Sigmoid colon (tissue), 7 donors: Measurements from ENCODE around the gene OR52H1. TPM values are rescaled to one million over a fixed set of nuclear protein-coding genes. Genes with fewer than 3 reads are reported as not detected.

ENCODE experiments used
- DNase-seq: peaks from one replicate; pipeline ENCODE4 v3.0.0-alpha.2; 2019
- H3K27ac ChIP-seq, 4 donors: fragments of 200-600 bp; sonication (generic); one replicate each; pipeline ENCODE4 v1.5.1; 2016 to 2019; ENCODE audit warnings: mild to moderate bottlenecking in 1 of 4
- H3K27me3 ChIP-seq, 3 donors: fragments of 200-600 bp; sonication (generic); one replicate each; pipeline ENCODE4 v1.5.1; 2019; ENCODE audit warnings: mild to moderate bottlenecking in 1 of 3
- H3K36me3 ChIP-seq, 4 donors: fragments of 200-600 bp; sonication (generic); one replicate each; pipeline ENCODE4 v1.5.1; 2016 to 2019
- H3K4me1 ChIP-seq, 4 donors: fragments of 200-600 bp; sonication (generic); one replicate each; pipeline ENCODE4 v1.5.1; 2017 to 2019
- H3K4me3 ChIP-seq, 4 donors: fragments of 200-600 bp; sonication (generic); one replicate each; pipeline ENCODE4 v1.5.1; 2017 to 2019; ENCODE audit warnings: mild to moderate bottlenecking in 2 of 4, moderate library complexity in 1 of 4
- H3K9me3 ChIP-seq, 4 donors: fragments of 200-600 bp in 3 of 4; sonication (generic) in 3 of 4; one replicate each; pipeline versions ENCODE4 v1.5.1 to v1.6.1; 2013 to 2019
- CTCF ChIP-seq, 4 experiments: fragments of 450-650 bp in 3 of 4; fragments of 200-600 bp in 1 of 4; IDR thresholded peaks; one replicate each; pipeline ENCODE4 v1.5.1; 2016 to 2019; ENCODE audit warnings: antibody characterized with exemption in 4 of 4, mild to moderate bottlenecking in 3 of 4, moderate library complexity in 2 of 4
- EP300 ChIP-seq, 4 donors: sonication (generic); formaldehyde crosslinking; IDR thresholded peaks; one replicate each; pipeline ENCODE4 v1.6.1; 2017; ENCODE audit warnings: antibody characterized with exemption in 4 of 4
- POLR2A ChIP-seq, 2 donors: fragments of 450-650 bp; IDR thresholded peaks; one replicate each; pipeline ENCODE4 v1.6.1; 2016; ENCODE audit warnings: antibody characterized with exemption in 2 of 2, mild to moderate bottlenecking in 2 of 2, moderate library complexity in 2 of 2
- POLR2AphosphoS5 ChIP-seq, 4 donors: sonication (generic); formaldehyde crosslinking; IDR thresholded peaks; one replicate each; pipeline ENCODE4 v1.6.1; 2017; ENCODE audit warnings: antibody characterized with exemption in 4 of 4
- WGBS, 2 donors: extraction: QIAGEN DNeasy Blood & Tissue Kit; methylation state at CpG; one replicate each; pipeline ENCODE4 v1.1.7; 2013; 5-methylcytosine and 5-hydroxymethylcytosine counted together
- intact Hi-C: fragments of 100-400 bp; cut with DNase I; formaldehyde crosslinking; loops from one replicate; pipeline ENCODE4 v1.15.1; 2023
- polyA plus RNA-seq, 3 donors: library from polyadenylated mRNA; stranded (reverse); fragments of 200-250 nt; gene quantifications; one replicate each; pipeline ENCODE4 v1.2.3, GENCODE V29; 2013
- total RNA-seq, 4 donors: library from RNA; depleted of rRNA; stranded (reverse); fragments of >200 nt; gene quantifications; one replicate each; pipeline ENCODE4 v1.1.0, GENCODE V29; 2016
- donor health status: healthy with polysubstance abuse.
- donor health status: Bipolar disorder and iron deficiency.
- donor health status: healthy.

The OR52H1 gene
- total and polyA plus RNA-seq, 7 donors, result 0.09 to 3.0 (median 1.6) TPM; not detected in 3

GRCh38 chr11:5505363-5506048 lies 42.8 kb downstream of the OR52H1 start:
- intact Hi-C loops, result no loop called here
- H3K27me3 ChIP-seq, result no peaks in the 10 kb centered on the region
- H3K9me3 ChIP-seq, result no peaks in the 10 kb centered on the region
- 85 to 91% methylated on average over 9 of the region's 9 CpGs for WGBS, 2 donors
- no peak for TF ChIP-seq POLR2AphosphoS5 (IDR thresholded peaks at IDR 0.05)
- no peak for TF ChIP-seq CTCF (IDR thresholded peaks at IDR 0.05)
- no peak for TF ChIP-seq EP300 (IDR thresholded peaks at IDR 0.05)
- TF ChIP-seq POLR2A (IDR thresholded peaks at IDR 0.05), result no peak
- no peak overlapping the region for H3K27ac ChIP-seq
- H3K4me3 ChIP-seq, result no peak overlapping the region
- H3K4me1 ChIP-seq, result no peaks in the 10 kb centered on the region
- DNase-seq, result no peak
- H3K36me3 ChIP-seq, result no peaks in the 10 kb centered on the region

GRCh38 chr11:5504403-5504921 lies 43.9 kb downstream of the OR52H1 start:
- Histone ChIP-seq H3K27ac (no peak overlapping the region), H3K4me3 (no peak overlapping the region), H3K27me3 (no peaks in the 10 kb centered on the region), H3K36me3 (no peaks in the 10 kb centered on the region), H3K4me1 (no peaks in the 10 kb centered on the region), H3K9me3 (no peaks in the 10 kb centered on the region)
- TF ChIP-seq CTCF (IDR thresholded peaks at IDR 0.05), result no peak
- no peak for TF ChIP-seq EP300 (IDR thresholded peaks at IDR 0.05)
- no peak for TF ChIP-seq POLR2A (IDR thresholded peaks at IDR 0.05)
- TF ChIP-seq POLR2AphosphoS5 (IDR thresholded peaks at IDR 0.05), result no peak
- intact Hi-C loops, result no loop called here
- WGBS, 2 donors, result 60 to 77% methylated on average over 2 of the region's 2 CpGs
- DNase-seq, result no peak

DNA sequence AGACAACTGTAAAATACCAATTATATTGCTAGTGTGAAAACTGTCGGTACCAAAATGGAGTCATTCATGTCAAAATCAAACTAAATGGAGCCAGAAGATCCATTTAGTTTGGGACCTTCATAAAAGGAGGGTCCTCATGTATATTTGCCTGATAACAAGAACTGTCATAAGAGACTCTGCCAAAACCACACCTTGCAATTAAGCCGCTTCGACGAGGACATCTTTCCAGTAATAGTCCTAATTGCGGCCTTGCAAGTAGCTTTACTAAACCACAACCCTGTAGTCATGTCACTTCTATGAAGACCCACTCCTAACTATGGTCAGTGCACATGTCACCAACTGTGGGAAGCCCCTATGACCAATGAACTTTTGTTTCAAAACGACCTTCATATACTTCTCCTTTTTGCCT lies 47.9 kb downstream of the OR52H1 start:
- Histone ChIP-seq H3K27me3 (no peaks in the 10 kb centered on the region), H3K4me1 (no peaks in the 10 kb centered on the region), H3K9me3 (no peaks in the 10 kb centered on the region), H3K27ac (no peak overlapping the region), H3K36me3 (no peaks in the 10 kb centered on the region), H3K4me3 (no peak overlapping the region)
- TF ChIP-seq CTCF (IDR thresholded peaks at IDR 0.05) (no peak), POLR2AphosphoS5 (IDR thresholded peaks at IDR 0.05) (no peak), EP300 (IDR thresholded peaks at IDR 0.05) (no peak), POLR2A (IDR thresholded peaks at IDR 0.05) (no peak)
- WGBS, 2 donors, result 78 to 83% methylated on average over 6 of the region's 6 CpGs
- DNase-seq, result no peak
- intact Hi-C loops, result no loop called here

- Histone ChIP-seq H3K27me3 (no peaks in the 10 kb centered on the region), H3K4me1 (no peaks in the 10 kb centered on the region), H3K36me3 (no peaks in the 10 kb centered on the region), H3K9me3 (no peaks in the 10 kb centered on the region), H3K27ac (no peak overlapping the region), H3K4me3 (no peak overlapping the region)
- DNase-seq, result no peak
- intact Hi-C loops, result no loop called here
- WGBS, 2 donors, result 72 to 75% methylated on average over 2 of the region's 2 CpGs
- no peak for TF ChIP-seq POLR2A (IDR thresholded peaks at IDR 0.05)
- TF ChIP-seq CTCF (IDR thresholded peaks at IDR 0.05), result no peak
- no peak for TF ChIP-seq POLR2AphosphoS5 (IDR thresholded peaks at IDR 0.05)
- TF ChIP-seq EP300 (IDR thresholded peaks at IDR 0.05), result no peak
These were observed 48.7 kb downstream of the OR52H1 start for GRCh38 chr11:5499671-5500070.

Other genes with a start within 250 kb of the OR52H1 start
- not detected for gene OR51B4, start 246.6 kb downstream of the OR52H1 start, total RNA-seq
- gene OR51B4, start 246.6 kb downstream of the OR52H1 start, polyA plus RNA-seq, result not detected
- 1 to 10 TPM in 1 of 4 donors, under 1 TPM in 1, not detected in 2; 0.66 to 1.1 TPM for gene OR51B2, start 224.2 kb downstream of the OR52H1 start, total RNA-seq
- not detected for gene OR51B2, start 224.2 kb downstream of the OR52H1 start, polyA plus RNA-seq
- gene OR51B5, start 205.0 kb downstream of the OR52H1 start, total RNA-seq, result 1 to 10 TPM in 1 of 4 donors, not detected in 3; 1.3 TPM
- not detected for gene OR51B5, start 205.0 kb downstream of the OR52H1 start, polyA plus RNA-seq
- gene OR51B6, start 197.0 kb downstream of the OR52H1 start, total RNA-seq, result not detected
- gene OR51B6, start 197.0 kb downstream of the OR52H1 start, polyA plus RNA-seq, result not detected
- gene OR51M1, start 164.7 kb downstream of the OR52H1 start, total RNA-seq, result not detected
- under 1 TPM in 1 of 3 donors, not detected in 2; under 0.01 TPM for gene OR51M1, start 164.7 kb downstream of the OR52H1 start, polyA plus RNA-seq
- gene OR51Q1, start 126.4 kb downstream of the OR52H1 start, total RNA-seq, result not detected
- not detected for gene OR51Q1, start 126.4 kb downstream of the OR52H1 start, polyA plus RNA-seq
- 1 to 10 TPM in 1 of 4 donors, not detected in 3; 2.2 TPM for gene OR51I1, start 107.0 kb downstream of the OR52H1 start, total RNA-seq
- not detected for gene OR51I1, start 107.0 kb downstream of the OR52H1 start, polyA plus RNA-seq
- gene OR51I2, start 99.2 kb downstream of the OR52H1 start, total RNA-seq, result not detected
- not detected for gene OR51I2, start 99.2 kb downstream of the OR52H1 start, polyA plus RNA-seq
- not detected for gene OR52D1, start 59.9 kb downstream of the OR52H1 start, total RNA-seq
- not detected for gene OR52D1, start 59.9 kb downstream of the OR52H1 start, polyA plus RNA-seq
- 1 to 10 TPM in 2 of 4 donors, under 1 TPM in 1, not detected in 1; 0.71 to 1.2 (median 1.1) TPM for gene UBQLN3, start 38.6 kb downstream of the OR52H1 start, total RNA-seq
- gene UBQLN3, start 38.6 kb downstream of the OR52H1 start, polyA plus RNA-seq, result not detected
- gene UBQLNL, start 31.8 kb downstream of the OR52H1 start, total RNA-seq, result 1 to 10 TPM in 1 of 4 donors, under 1 TPM in 3; 0.36 to 1.7 (median 0.60) TPM
- gene UBQLNL, start 31.8 kb downstream of the OR52H1 start, polyA plus RNA-seq, result under 1 TPM in 1 of 3 donors, not detected in 2; 0.34 TPM
- gene OR52B6, start 32.3 kb upstream of the OR52H1 start, total RNA-seq, result not detected
- under 1 TPM in 1 of 3 donors, not detected in 2; 0.07 TPM for gene OR52B6, start 32.3 kb upstream of the OR52H1 start, polyA plus RNA-seq
- gene TRIM6, start 48.1 kb upstream of the OR52H1 start, total RNA-seq, result 1 to 10 TPM; 3.5 to 5.5 (median 4.8) TPM
- gene TRIM6, start 48.1 kb upstream of the OR52H1 start, polyA plus RNA-seq, result 1 to 10 TPM in 2 of 3 donors, under 1 TPM in 1; 0.60 to 1.2 (median 1.0) TPM
- gene TRIM34, start 76.5 kb upstream of the OR52H1 start, total RNA-seq, result 10 to 100 TPM in 1 of 4 donors, 1 to 10 TPM in 3; 3.5 to 10.2 (median 7.3) TPM
- 1 to 10 TPM; 3.6 to 9.1 (median 7.4) TPM for gene TRIM34, start 76.5 kb upstream of the OR52H1 start, polyA plus RNA-seq
- 10 to 100 TPM; 11.7 to 29.9 (median 14.3) TPM for gene TRIM5, start 136.5 kb upstream of the OR52H1 start, total RNA-seq
- 10 to 100 TPM in 1 of 3 donors, 1 to 10 TPM in 2; 5.4 to 12.4 (median 7.2) TPM for gene TRIM5, start 136.5 kb upstream of the OR52H1 start, polyA plus RNA-seq
- gene TRIM22, start 141.2 kb upstream of the OR52H1 start, total RNA-seq, result 10 to 100 TPM; 21.1 to 64.8 (median 40.5) TPM
- gene TRIM22, start 141.2 kb upstream of the OR52H1 start, polyA plus RNA-seq, result 100 to 1,000 TPM in 1 of 3 donors, 1 to 10 TPM in 2; 6.6 to 106 (median 7.9) TPM
- under 1 TPM in 2 of 4 donors, not detected in 2; under 0.01 to 0.83 TPM for gene OR56B1, start 187.9 kb upstream of the OR52H1 start, total RNA-seq
- gene OR56B1, start 187.9 kb upstream of the OR52H1 start, polyA plus RNA-seq, result under 1 TPM in 1 of 3 donors, not detected in 2; 0.12 TPM
- 1 to 10 TPM in 1 of 4 donors, not detected in 3; 1.8 TPM for gene OR52N4, start 205.7 kb upstream of the OR52H1 start, total RNA-seq
- under 1 TPM in 1 of 3 donors, not detected in 2; 0.60 TPM for gene OR52N4, start 205.7 kb upstream of the OR52H1 start, polyA plus RNA-seq
- not detected for gene OR52N5, start 234.8 kb upstream of the OR52H1 start, total RNA-seq
- not detected for gene OR52N5, start 234.8 kb upstream of the OR52H1 start, polyA plus RNA-seq
- gene OR52N1, start 242.7 kb upstream of the OR52H1 start, total RNA-seq, result not detected
- gene OR52N1, start 242.7 kb upstream of the OR52H1 start, polyA plus RNA-seq, result not detected